ENCODE results near the gene SHLD1. TPM values are rescaled to one million over a fixed set of nuclear protein-coding genes. Genes with fewer than 3 reads are reported as not detected.

Gene SHLD1
- total RNA-seq, 1 experiment from 2014 or later = 6.7 TPM

DNA sequence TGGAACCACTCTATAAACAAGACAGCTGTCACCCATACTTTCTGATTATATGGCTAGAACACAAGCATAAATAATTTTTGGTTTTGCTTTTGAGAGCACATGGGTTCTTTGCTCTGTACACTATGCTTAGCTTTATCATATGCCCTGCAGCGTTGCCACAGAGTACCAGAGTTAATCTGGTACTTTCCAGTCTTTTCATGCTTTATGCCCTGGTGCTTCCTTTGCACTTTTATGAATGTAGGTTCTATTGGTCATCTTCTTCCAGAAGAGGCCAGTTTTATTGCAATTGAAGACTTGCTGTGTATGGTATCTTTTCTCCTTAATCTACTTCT is 20.8 kb downstream of the SHLD1 start:
- Histone ChIP-seq H4K91ac (ENCODE audit: insufficient read length, low read depth, low read length) (no peak overlapping the region), H4K5ac (ENCODE audit: insufficient read length, low read depth, low read length) (no peak overlapping the region), H4K20me1 (ENCODE audit: control insufficient read depth, insufficient read depth, insufficient read length) (no peaks in the 10 kb centered on the region), H3K79me2 (ENCODE audit: insufficient read depth, low read length) (no peaks in the 10 kb centered on the region), H3K79me1 (ENCODE audit: insufficient read depth, low read depth, low read length, poor library complexity, severe bottlenecking) (no peaks in the 10 kb centered on the region), H4K8ac (replicated peaks; ENCODE audit: insufficient read length, low read depth, low read length) (no peak overlapping the region), H3K18ac (ENCODE audit: insufficient read length, low read depth, low read length) (no peak overlapping the region), H3K9me3 (ENCODE audit: control insufficient read depth, low read depth, low read length) (no peaks in the 10 kb centered on the region), H2BK12ac (ENCODE audit: insufficient read length, low read depth, low read length) (no peak overlapping the region), H3K23ac (ENCODE audit: insufficient read length, low read depth, low read length) (no peak overlapping the region), H2BK20ac (ENCODE audit: low read depth, low read length, poor library complexity, severe bottlenecking) (no peak overlapping the region), H2BK15ac (ENCODE audit: low read depth, low read length) (no peak overlapping the region), H3K14ac (ENCODE audit: insufficient read depth, low read length) (no peak overlapping the region), H2AK5ac (ENCODE audit: insufficient read length, low read length) (no peak overlapping the region), H3K9ac (ENCODE audit: extremely low read depth, insufficient read length, low read length) (no peak overlapping the region), H3K27ac (ENCODE audit: insufficient read length, low read depth, low read length) (no peak overlapping the region), H2BK120ac (ENCODE audit: low read depth, low read length, poor library complexity, severe bottlenecking) (no peak overlapping the region), H3T11ph (ENCODE audit: low read length) (no peak overlapping the region), H3K4me2 (ENCODE audit: insufficient read depth, insufficient read length, low read length) (no peak overlapping the region), H3K56ac (ENCODE audit: insufficient read length, low read depth, low read length) (no peak overlapping the region), H2AFZ (ENCODE audit: low read length) (no peak overlapping the region), H3K4ac (ENCODE audit: low read depth, low read length) (no peak overlapping the region), H2BK5ac (ENCODE audit: insufficient read length, low read length) (no peak overlapping the region), H3K4me1 (ENCODE audit: insufficient read depth, low read length) (no peaks in the 10 kb centered on the region), H3K23me2 (ENCODE audit: insufficient read length, low read depth, low read length, poor library complexity, severe bottlenecking) (no peaks in the 10 kb centered on the region), H3K27me3 (ENCODE audit: insufficient read depth, low read length) (no peaks in the 10 kb centered on the region)
- no peak overlapping the region for H3K4me3 Mint-ChIP-seq
- peaks cover 9 to 13% of the 10 kb centered on the region in 2 experiments for H3K4me1 Mint-ChIP-seq
- no CpG with 5 or more reads among the region's 1 CpG for WGBS (ENCODE audit: extremely low coverage, insufficient read length, low lambda C conversion rate)
- peaks cover 0 to 16% (median 11%) of the 10 kb centered on the region in 3 experiments; a peak in 4 of 7 replicates for H3K36me3 Mint-ChIP-seq (ENCODE audit: insufficient read depth in 1 of 3, low read depth in 3 of 3)
- H3K9me3 Mint-ChIP-seq = no peaks in the 10 kb centered on the region
- DNase-seq = no peak
- H3K27ac Mint-ChIP-seq = no peak overlapping the region
- TF ChIP-seq, protein P1, sequence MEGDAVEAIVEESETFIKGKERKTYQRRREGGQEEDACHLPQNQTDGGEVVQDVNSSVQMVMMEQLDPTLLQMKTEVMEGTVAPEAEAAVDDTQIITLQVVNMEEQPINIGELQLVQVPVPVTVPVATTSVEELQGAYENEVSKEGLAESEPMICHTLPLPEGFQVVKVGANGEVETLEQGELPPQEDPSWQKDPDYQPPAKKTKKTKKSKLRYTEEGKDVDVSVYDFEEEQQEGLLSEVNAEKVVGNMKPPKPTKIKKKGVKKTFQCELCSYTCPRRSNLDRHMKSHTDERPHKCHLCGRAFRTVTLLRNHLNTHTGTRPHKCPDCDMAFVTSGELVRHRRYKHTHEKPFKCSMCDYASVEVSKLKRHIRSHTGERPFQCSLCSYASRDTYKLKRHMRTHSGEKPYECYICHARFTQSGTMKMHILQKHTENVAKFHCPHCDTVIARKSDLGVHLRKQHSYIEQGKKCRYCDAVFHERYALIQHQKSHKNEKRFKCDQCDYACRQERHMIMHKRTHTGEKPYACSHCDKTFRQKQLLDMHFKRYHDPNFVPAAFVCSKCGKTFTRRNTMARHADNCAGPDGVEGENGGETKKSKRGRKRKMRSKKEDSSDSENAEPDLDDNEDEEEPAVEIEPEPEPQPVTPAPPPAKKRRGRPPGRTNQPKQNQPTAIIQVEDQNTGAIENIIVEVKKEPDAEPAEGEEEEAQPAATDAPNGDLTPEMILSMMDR (conservative IDR thresholded peaks at IDR 0.05) = no peak
- H3K27me3 Mint-ChIP-seq (ENCODE audit: low read depth) = no peaks in the 10 kb centered on the region

Measured in H9 (cell line).